Sigmoid colon (tissue), 4 donors: ENCODE results near the gene MEGF8.

Experiments used
- EP300 ChIP-seq, 4 donors: sonication (generic); formaldehyde crosslinking; IDR thresholded peaks; one replicate each; pipeline ENCODE4 v1.6.1; 2017; ENCODE audit warnings: antibody characterized with exemption in 4 of 4
- POLR2AphosphoS5 ChIP-seq, 4 donors: sonication (generic); formaldehyde crosslinking; IDR thresholded peaks; one replicate each; pipeline ENCODE4 v1.6.1; 2017; ENCODE audit warnings: antibody characterized with exemption in 4 of 4
- TF ChIP-seq, protein P1 (sequence below), 4 experiments: fragments of 450-650 bp in 3 of 4; fragments of 200-600 bp in 1 of 4; IDR thresholded peaks; one replicate each; pipeline ENCODE4 v1.5.1; 2016 to 2019; ENCODE audit warnings: antibody characterized with exemption in 4 of 4, mild to moderate bottlenecking in 3 of 4, moderate library complexity in 2 of 4

DNA sequence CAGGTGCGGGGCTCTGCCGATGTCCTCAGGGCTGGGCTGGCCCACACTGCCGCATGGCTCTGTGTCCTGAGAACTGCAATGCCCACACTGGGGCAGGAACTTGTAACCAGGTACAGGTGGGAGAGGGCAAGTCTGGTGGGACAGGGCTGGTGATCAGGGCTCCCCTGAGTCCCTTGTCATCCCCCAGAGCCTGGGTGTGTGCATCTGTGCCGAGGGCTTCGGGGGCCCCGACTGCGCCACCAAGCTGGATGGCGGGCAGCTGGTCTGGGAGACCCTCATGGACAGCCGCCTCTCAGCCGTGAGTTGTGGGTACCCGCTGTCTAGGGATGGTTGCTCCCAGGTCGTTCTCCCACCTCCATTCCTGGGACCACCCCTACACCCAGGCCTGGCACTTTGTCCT is 30.5 kb downstream of the MEGF8 start:
- TF ChIP-seq, protein P1, sequence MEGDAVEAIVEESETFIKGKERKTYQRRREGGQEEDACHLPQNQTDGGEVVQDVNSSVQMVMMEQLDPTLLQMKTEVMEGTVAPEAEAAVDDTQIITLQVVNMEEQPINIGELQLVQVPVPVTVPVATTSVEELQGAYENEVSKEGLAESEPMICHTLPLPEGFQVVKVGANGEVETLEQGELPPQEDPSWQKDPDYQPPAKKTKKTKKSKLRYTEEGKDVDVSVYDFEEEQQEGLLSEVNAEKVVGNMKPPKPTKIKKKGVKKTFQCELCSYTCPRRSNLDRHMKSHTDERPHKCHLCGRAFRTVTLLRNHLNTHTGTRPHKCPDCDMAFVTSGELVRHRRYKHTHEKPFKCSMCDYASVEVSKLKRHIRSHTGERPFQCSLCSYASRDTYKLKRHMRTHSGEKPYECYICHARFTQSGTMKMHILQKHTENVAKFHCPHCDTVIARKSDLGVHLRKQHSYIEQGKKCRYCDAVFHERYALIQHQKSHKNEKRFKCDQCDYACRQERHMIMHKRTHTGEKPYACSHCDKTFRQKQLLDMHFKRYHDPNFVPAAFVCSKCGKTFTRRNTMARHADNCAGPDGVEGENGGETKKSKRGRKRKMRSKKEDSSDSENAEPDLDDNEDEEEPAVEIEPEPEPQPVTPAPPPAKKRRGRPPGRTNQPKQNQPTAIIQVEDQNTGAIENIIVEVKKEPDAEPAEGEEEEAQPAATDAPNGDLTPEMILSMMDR (IDR thresholded peaks at IDR 0.05) = no peak
- TF ChIP-seq EP300 (IDR thresholded peaks at IDR 0.05) = no peak
- no peak for TF ChIP-seq POLR2AphosphoS5 (IDR thresholded peaks at IDR 0.05)
